IMR-90 (cell line): Measurements from ENCODE around the gene SGCA. TPM values are rescaled to one million over a fixed set of nuclear protein-coding genes. Genes with fewer than 3 reads are reported as not detected.

Experiments used
- ATAC-seq: fragments of 200-7000 bp; cut with Tn5 transposase; 2 replicates; pipeline ENCODE4 v1.9.1; 2020; ENCODE audit warnings: low read depth, mild to moderate bottlenecking, moderate library complexity
- BruUV-seq: library from RNA; stranded (reverse); fragments of 400-500 nt; replicated peaks from 2 replicates; lab custom pipeline; 2021; lab: Mats Ljungman, UMichigan
- CTCF ChIA-PET: fragments of 300-600 bp; formaldehyde crosslinking; extraction: SDS; loops from one replicate; lab custom pipeline; 2021; ENCODE audit warnings: antibody characterized with exemption; lab: Yijun Ruan, JAX
- POLR2A ChIA-PET: fragments of 300-600 bp; sonication (Branson Sonifier 250); formaldehyde crosslinking; loops from one replicate; lab custom pipeline; 2022; ENCODE audit warnings: antibody characterized with exemption; ENCODE audit not compliant: unreplicated experiment; lab: Charles Lee
- DNase-seq: peaks from one replicate; pipeline ENCODE4 v3.0.0; 2013
- H2AFZ ChIP-seq: replicated peaks from 2 replicates; pipeline ENCODE3; 2013; ENCODE audit warnings: low read length, mild to moderate bottlenecking; ENCODE audit not compliant: poor library complexity
- H2AK5ac ChIP-seq: 2 replicates; pipeline ENCODE4 v1.6.1; 2013; ENCODE audit warnings: low read depth, low read length, inconsistent platforms
- H2AK9ac ChIP-seq: replicated peaks from 2 replicates; pipeline ENCODE3; 2013; ENCODE audit warnings: mild to moderate bottlenecking, low read depth, low read length, moderate library complexity; ENCODE audit not compliant: poor library complexity
- H2BK120ac ChIP-seq: 2 replicates; pipeline ENCODE4 v1.6.1; 2013; ENCODE audit warnings: low read depth, low read length, inconsistent platforms
- H2BK15ac ChIP-seq: 3 replicates; pipeline ENCODE4 v1.6.1; 2013; ENCODE audit warnings: low read depth, low read length, inconsistent platforms
- H2BK20ac ChIP-seq: 2 replicates; pipeline ENCODE4 v1.6.1; 2013; ENCODE audit warnings: low read depth, mild to moderate bottlenecking, inconsistent platforms, low read length, moderate library complexity
- H2BK5ac ChIP-seq: 2 replicates; pipeline ENCODE4 v1.6.1; 2013; ENCODE audit warnings: mild to moderate bottlenecking, low read depth, low read length, inconsistent platforms; ENCODE audit not compliant: poor library complexity, severe bottlenecking
- H3K14ac ChIP-seq: replicated peaks from 2 replicates; pipeline ENCODE4 v1.6.1; 2013; ENCODE audit warnings: low read depth, low read length, inconsistent platforms
- H3K18ac ChIP-seq: 2 replicates; pipeline ENCODE4 v1.6.1; 2013; ENCODE audit warnings: low read depth, low read length, control low read depth
- H3K23ac ChIP-seq: 2 replicates; pipeline ENCODE4 v1.6.1; 2013; ENCODE audit warnings: low read depth, low read length, inconsistent platforms
- H3K27ac ChIP-seq: 2 replicates; pipeline ENCODE4 v1.5.1; 2013; ENCODE audit warnings: mild to moderate bottlenecking, control low read depth, low read length; ENCODE audit not compliant: insufficient read depth
- H3K27me3 ChIP-seq: 2 replicates; pipeline ENCODE4 v1.6.1; 2013; ENCODE audit warnings: low read length; ENCODE audit not compliant: control insufficient read depth, insufficient read depth
- H3K36me3 ChIP-seq: 2 replicates; pipeline ENCODE4 v1.6.1; 2013; ENCODE audit warnings: low read length, mixed read lengths; ENCODE audit not compliant: control insufficient read depth, insufficient read depth
- H3K4ac ChIP-seq: 2 replicates; pipeline ENCODE4 v1.6.1; 2013; ENCODE audit warnings: low read depth, low read length, inconsistent platforms
- H3K4me1 ChIP-seq: 2 replicates; pipeline ENCODE4 v1.6.1; 2013; ENCODE audit warnings: low read length, mixed read lengths; ENCODE audit not compliant: control insufficient read depth, insufficient read depth
- H3K4me2 ChIP-seq: 2 replicates; pipeline ENCODE4 v1.6.1; 2013; ENCODE audit warnings: low read depth, mild to moderate bottlenecking, control low read depth, low read length, moderate library complexity
- H3K4me3 ChIP-seq: 2 replicates; pipeline ENCODE4 v1.5.1; 2013; ENCODE audit warnings: low read depth, mild to moderate bottlenecking, control low read depth, low read length, moderate library complexity; ENCODE audit not compliant: insufficient read depth
- H3K56ac ChIP-seq: 2 replicates; pipeline ENCODE4 v1.6.1; 2013; ENCODE audit warnings: low read length, inconsistent platforms; ENCODE audit not compliant: insufficient read depth; ENCODE audit errors: extremely low read depth
- H3K79me1 ChIP-seq, 2 experiments: 2 replicates each; pipeline ENCODE4 v1.6.1; 2013; ENCODE audit warnings: low read length in 2 of 2, inconsistent platforms in 1 of 2, low read depth in 1 of 2
- H3K9ac ChIP-seq: 2 replicates; pipeline ENCODE4 v1.6.1; 2013; ENCODE audit warnings: low read depth, low read length, control low read depth
- H3K9me1 ChIP-seq: 2 replicates; pipeline ENCODE4 v1.6.1; 2013; ENCODE audit warnings: low read length, inconsistent platforms; ENCODE audit not compliant: insufficient read depth
- H3K9me3 ChIP-seq: 2 replicates; pipeline ENCODE4 v1.6.1; 2013; ENCODE audit warnings: low read length; ENCODE audit not compliant: control insufficient read depth, insufficient read depth
- H4K20me1 ChIP-seq: 2 replicates; pipeline ENCODE4 v1.6.1; 2013; ENCODE audit warnings: low read length, inconsistent platforms; ENCODE audit not compliant: insufficient read depth
- H4K5ac ChIP-seq: 2 replicates; pipeline ENCODE4 v1.6.1; 2013; ENCODE audit warnings: mild to moderate bottlenecking, low read depth, low read length, control low read depth
- H4K8ac ChIP-seq, 2 experiments: 2 replicates each; pipeline ENCODE4 v1.6.1; 2013; ENCODE audit warnings: low read depth in 2 of 2, low read length in 2 of 2, control low read depth in 1 of 2, inconsistent platforms in 1 of 2
- H4K91ac ChIP-seq: 2 replicates; pipeline ENCODE4 v1.6.1; 2013; ENCODE audit warnings: low read depth, low read length, inconsistent platforms; ENCODE audit not compliant: insufficient read depth
- CHD1 ChIP-seq: IDR thresholded peaks from 2 replicates; pipeline ENCODE4 v1.6.1; 2012; ENCODE audit warnings: low read depth, low read length, improper control_type of control experiment
- MAFK ChIP-seq: IDR thresholded peaks from 2 replicates; pipeline ENCODE4 v1.6.1; 2012; ENCODE audit warnings: low read depth, low read length, improper control_type of control experiment
- RAD21 ChIP-seq: IDR thresholded peaks from 2 replicates; pipeline ENCODE4 v1.6.1; 2012; ENCODE audit warnings: low read length, improper control_type of control experiment
- WGBS, 2 experiments: methylation state at CpG; one replicate each; pipeline versions ENCODE4 v1.1.5 to v1.1.7; 2013; ENCODE audit warnings: missing lambda C conversion rate in 2 of 2; ENCODE audit not compliant: insufficient read length in 1 of 2; ENCODE audit errors: extremely low coverage in 2 of 2; 5-methylcytosine and 5-hydroxymethylcytosine counted together
- dilution Hi-C: fragments of 300-500 bp; cut with HindIII; formaldehyde crosslinking; loops from one replicate; pipeline ENCODE4 v1.14.3; 2018; ENCODE audit warnings: low sequenced_read_pairs; ENCODE audit not compliant: unreplicated experiment
- in situ Hi-C: fragments of 300-500 bp; cut with MboI; formaldehyde crosslinking; loops from 3 replicates; pipeline ENCODE4 v1.14.3; 2019; ENCODE audit warnings: low sequenced_read_pairs, inconsistent platforms, mixed read lengths
- intact Hi-C: fragments of 100-400 bp; cut with micrococcal nuclease; formaldehyde crosslinking; loops from 2 replicates; pipeline ENCODE4 v1.10.0; 2022
- polyA plus RNA-seq, 3 experiments: library from polyadenylated mRNA; depleted of rRNA; stranded (reverse); fragments of >200 nt; gene quantifications; 2 replicates each; pipeline ENCODE4 v1.2.3, GENCODE V29; 2012; ENCODE audit warnings: low replicate concordance in 1 of 3
- total RNA-seq: library from RNA; depleted of rRNA; stranded (reverse); fragments of >200 nt; gene quantifications from 2 replicates; pipeline ENCODE4 v1.2.3, GENCODE V29; 2012
- TF ChIP-seq, protein P1 (sequence below): conservative IDR thresholded peaks from 2 replicates; pipeline ENCODE4 v1.5.1; 2012; ENCODE audit warnings: mild to moderate bottlenecking, low read depth, low read length, improper control_type of control experiment
- TF ChIP-seq, protein P2 (sequence below): fragments of 150-350 bp; IDR thresholded peaks from 2 replicates; pipeline ENCODE4 v1.6.1; 2017; ENCODE audit warnings: mild to moderate bottlenecking, antibody characterized with exemption, low read length, low read depth

SGCA gene
- total and polyA plus RNA-seq, 2 of the 4 experiments (the other 2 are of a cell fraction): 0.19 TPM; not detected in 1

DNA sequence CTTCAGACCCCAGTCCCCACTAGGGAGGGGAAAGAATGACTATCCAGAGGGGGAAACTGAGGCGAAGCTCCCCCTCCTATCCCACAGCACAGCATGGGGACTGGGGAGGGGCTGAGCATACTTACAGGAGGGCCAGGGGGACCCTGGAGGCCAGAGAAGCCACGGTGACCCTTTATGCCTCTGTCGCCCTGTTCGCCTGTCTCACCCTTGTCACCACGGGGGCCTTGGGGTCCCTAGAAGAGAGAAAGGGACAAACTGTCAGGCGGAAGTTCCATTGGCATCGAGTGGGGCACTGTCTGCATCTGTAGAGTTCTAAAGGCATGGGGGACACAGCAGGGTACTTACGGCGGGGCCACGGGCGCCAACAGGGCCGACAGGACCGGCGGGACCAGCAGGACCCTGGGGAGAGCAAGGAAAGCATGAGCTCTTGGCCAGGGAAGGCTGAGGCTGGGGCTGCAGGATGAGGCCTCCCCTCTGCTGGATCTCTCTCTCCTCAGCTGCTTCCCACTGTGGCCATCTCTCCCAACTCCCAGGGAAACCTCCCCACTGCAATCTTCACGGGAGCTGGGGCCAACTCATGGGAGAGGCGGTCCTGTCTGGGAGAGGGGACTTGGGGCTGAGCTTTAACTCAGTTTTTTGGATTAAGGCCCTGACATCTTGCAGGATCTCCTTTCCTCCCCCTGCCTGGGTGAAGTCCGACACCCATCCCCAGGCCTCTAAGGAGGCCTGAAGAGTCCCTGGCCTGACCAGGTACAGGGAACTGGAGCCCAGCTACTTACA is 22.1 kb downstream of the SGCA start:
- H4K20me1 ChIP-seq: peaks cover 100% of the 10 kb centered on the region
- peak overlapping the region; percentile 100 for H3K4ac ChIP-seq
- H3K9ac ChIP-seq: peak overlapping the region; percentile 58
- H3K36me3 ChIP-seq: peaks cover 91% of the 10 kb centered on the region
- peak overlapping the region; percentile 83 for H4K5ac ChIP-seq
- peak overlapping the region; percentile 93 for H3K18ac ChIP-seq
- peak overlapping the region; percentile 99 for H3K27ac ChIP-seq
- H3K14ac ChIP-seq: peak overlapping the region; percentile 91
- peak overlapping the region; percentile 65 to 86 for H4K8ac ChIP-seq
- peaks cover 17% of the 10 kb centered on the region; the same call in 1 of the 2 replicates for H3K4me1 ChIP-seq
- peak overlapping the region; percentile 69 for H2AFZ ChIP-seq
- H3K56ac ChIP-seq: peak overlapping the region; percentile 88; the same call in 1 of the 2 replicates
- peak overlapping the region; percentile 92 for H2AK9ac ChIP-seq
- peak overlapping the region; percentile 91 for H3K23ac ChIP-seq
- peaks cover 4% of the 10 kb centered on the region; the same call in 1 of the 2 replicates for H3K9me1 ChIP-seq
- H4K91ac ChIP-seq: peak overlapping the region; percentile 83
- ChIA-PET POLR2A (interaction anchor here (0.6 to 2.1 kb wide), 9 partner anchors 9 to 80 kb away, joined by 3 to 19 read pairs (median 4); partner anchors contain the start of gene COL1A1), CTCF (interaction anchor here (0.7 to 0.8 kb wide), 2 partner anchors 23 to 25 kb away, joined by 3 to 5 read pairs; no protein-coding TSS in a partner anchor)
- TF ChIP-seq RAD21 (no peak), MAFK (no peak), CHD1 (0 out of 2 replicates have a peak, but pooled peaks have one; percentile 26)
- TF ChIP-seq, protein P1, sequence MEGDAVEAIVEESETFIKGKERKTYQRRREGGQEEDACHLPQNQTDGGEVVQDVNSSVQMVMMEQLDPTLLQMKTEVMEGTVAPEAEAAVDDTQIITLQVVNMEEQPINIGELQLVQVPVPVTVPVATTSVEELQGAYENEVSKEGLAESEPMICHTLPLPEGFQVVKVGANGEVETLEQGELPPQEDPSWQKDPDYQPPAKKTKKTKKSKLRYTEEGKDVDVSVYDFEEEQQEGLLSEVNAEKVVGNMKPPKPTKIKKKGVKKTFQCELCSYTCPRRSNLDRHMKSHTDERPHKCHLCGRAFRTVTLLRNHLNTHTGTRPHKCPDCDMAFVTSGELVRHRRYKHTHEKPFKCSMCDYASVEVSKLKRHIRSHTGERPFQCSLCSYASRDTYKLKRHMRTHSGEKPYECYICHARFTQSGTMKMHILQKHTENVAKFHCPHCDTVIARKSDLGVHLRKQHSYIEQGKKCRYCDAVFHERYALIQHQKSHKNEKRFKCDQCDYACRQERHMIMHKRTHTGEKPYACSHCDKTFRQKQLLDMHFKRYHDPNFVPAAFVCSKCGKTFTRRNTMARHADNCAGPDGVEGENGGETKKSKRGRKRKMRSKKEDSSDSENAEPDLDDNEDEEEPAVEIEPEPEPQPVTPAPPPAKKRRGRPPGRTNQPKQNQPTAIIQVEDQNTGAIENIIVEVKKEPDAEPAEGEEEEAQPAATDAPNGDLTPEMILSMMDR: no peak
- TF ChIP-seq, protein P2, sequence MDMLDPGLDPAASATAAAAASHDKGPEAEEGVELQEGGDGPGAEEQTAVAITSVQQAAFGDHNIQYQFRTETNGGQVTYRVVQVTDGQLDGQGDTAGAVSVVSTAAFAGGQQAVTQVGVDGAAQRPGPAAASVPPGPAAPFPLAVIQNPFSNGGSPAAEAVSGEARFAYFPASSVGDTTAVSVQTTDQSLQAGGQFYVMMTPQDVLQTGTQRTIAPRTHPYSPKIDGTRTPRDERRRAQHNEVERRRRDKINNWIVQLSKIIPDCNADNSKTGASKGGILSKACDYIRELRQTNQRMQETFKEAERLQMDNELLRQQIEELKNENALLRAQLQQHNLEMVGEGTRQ: no peak
- no peaks in the 10 kb centered on the region for H3K9me3 ChIP-seq
- intact Hi-C loops: no loop called here
- peak; percentile 81 for DNase-seq
- peaks cover 4 to 76% of the 10 kb centered on the region in 2 experiments; a peak in 3 of 4 replicates for H3K79me1 ChIP-seq
- peak overlapping the region; percentile 99 for H2BK5ac ChIP-seq
- WGBS, 2 experiments: 89% methylated on average over 4 of the region's 17 CpGs; no CpG with 5 or more reads in 1 of the 2 experiments
- peak overlapping the region; percentile 29; the same call in 1 of the 2 replicates for H2BK20ac ChIP-seq
- in situ Hi-C loops: no loop called here
- H3K27me3 ChIP-seq: no peaks in the 10 kb centered on the region
- BruUV-seq: no TSS peak
- H3K4me3 ChIP-seq: no peak overlapping the region
- no peak overlapping the region for H3K4me2 ChIP-seq
- ATAC-seq: no peak
- 0 out of 3 replicates have a peak overlapping the region, but pooled peaks have one; percentile 5 for H2BK15ac ChIP-seq
- H2BK120ac ChIP-seq: peak overlapping the region; percentile 72
- dilution Hi-C loops: no loop called here
- H2AK5ac ChIP-seq: peak overlapping the region; percentile 93
